ENCODE data around the gene RRP15.
"Not testable (repeated sequence)": the region's sequence is repeated elsewhere in the genome, so short reads cannot be mapped to it uniquely, and the experiment has no call there.

Gene RRP15

DNA sequence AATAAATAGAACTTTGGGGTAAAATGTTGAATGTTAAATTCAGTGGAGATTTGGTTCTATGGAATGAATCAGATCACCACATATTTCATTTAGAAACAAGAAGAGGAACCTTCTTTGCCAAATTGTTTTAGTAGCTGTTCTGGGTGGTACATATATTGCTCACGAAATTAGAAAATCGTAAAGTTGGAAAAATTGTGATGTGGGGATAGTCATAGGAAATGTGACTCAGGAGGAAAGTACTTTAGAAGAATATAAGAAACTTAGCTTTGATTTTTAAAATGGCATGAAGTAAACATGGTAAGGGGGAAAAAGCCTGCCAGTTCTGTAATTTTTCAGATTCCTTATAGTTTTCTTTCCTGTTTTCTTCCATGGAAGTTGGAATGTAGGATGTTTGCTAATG is 27.4 kb downstream of the RRP15 start:
- H3K27me3 ChIP-seq (ENCODE audit: control insufficient read depth, insufficient read depth, low read length): no peaks in the 10 kb centered on the region
- 100% methylated on average over 2 of the region's 2 CpGs for WGBS (ENCODE audit: insufficient coverage, insufficient read length)
- no peak overlapping the region for H3K27ac ChIP-seq (ENCODE audit: low read length)
- no peaks in the 10 kb centered on the region for H3K4me1 ChIP-seq (ENCODE audit: control insufficient read depth, insufficient read depth, low read length)
- no peaks in the 10 kb centered on the region for H3K9me3 ChIP-seq (ENCODE audit: control insufficient read depth, insufficient read depth, low read length)
- H3K4me3 ChIP-seq (ENCODE audit: low read length): no peak overlapping the region
- H3K36me3 ChIP-seq (ENCODE audit: control insufficient read depth, insufficient read depth, low read length): no peaks in the 10 kb centered on the region
- no peak for DNase-seq (ENCODE audit: low read depth, low spot score)

DNA sequence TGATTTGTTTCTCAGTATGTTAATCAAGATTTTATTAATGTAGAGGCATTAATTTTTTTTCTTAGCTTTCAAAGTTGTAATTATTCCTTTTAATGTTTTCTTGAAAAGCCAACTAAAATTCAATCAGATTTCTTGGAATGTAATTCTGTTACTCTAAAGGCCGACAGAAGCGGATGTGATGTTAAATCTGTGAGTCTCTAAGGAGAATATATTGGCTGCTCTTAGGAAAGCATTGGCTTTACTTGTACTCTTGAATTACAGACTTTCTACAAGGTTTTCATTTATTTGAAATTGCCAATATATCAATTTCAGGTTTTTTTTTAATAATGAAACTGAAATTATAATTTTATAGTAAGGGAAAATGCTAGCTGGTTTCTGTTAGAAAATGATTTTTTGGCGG is 29.2 kb downstream of the RRP15 start:
- DNase-seq (ENCODE audit: low read depth, low spot score): no peak
- no CpG with 5 or more reads among the region's 3 CpGs for WGBS (ENCODE audit: insufficient coverage, insufficient read length)
- Histone ChIP-seq H3K9me3 (ENCODE audit: control insufficient read depth, insufficient read depth, low read length) (no peaks in the 10 kb centered on the region), H3K27ac (ENCODE audit: low read length) (no peak overlapping the region), H3K36me3 (ENCODE audit: control insufficient read depth, insufficient read depth, low read length) (no peaks in the 10 kb centered on the region), H3K4me1 (ENCODE audit: control insufficient read depth, insufficient read depth, low read length) (no peaks in the 10 kb centered on the region), H3K4me3 (ENCODE audit: low read length) (no peak overlapping the region), H3K27me3 (ENCODE audit: control insufficient read depth, insufficient read depth, low read length) (no peaks in the 10 kb centered on the region)

DNA sequence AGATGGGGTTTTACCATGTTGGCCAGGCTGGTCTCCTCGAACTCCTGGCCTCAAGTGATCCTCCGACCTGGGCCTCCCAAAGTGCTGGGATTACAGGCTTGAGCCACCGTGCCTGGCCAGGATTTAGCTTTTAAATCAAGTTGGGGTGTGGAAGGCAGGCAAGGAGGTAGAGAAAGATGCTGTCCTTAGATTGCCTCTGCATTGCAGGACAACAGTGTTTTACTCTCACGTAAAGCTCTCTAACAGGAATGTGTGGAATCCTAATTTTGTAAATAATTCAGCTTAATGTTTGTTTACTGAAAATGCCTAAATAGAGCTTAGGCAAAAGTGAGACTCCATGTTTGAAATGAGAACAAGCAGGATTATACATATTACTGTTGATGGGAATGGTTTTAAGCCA is 30.5 kb downstream of the RRP15 start:
- WGBS (ENCODE audit: insufficient coverage, insufficient read length): no CpG with 5 or more reads among the region's 4 CpGs
- no peaks in the 10 kb centered on the region for H3K4me1 ChIP-seq (ENCODE audit: control insufficient read depth, insufficient read depth, low read length)
- no peaks in the 10 kb centered on the region for H3K36me3 ChIP-seq (ENCODE audit: control insufficient read depth, insufficient read depth, low read length)
- H3K27ac ChIP-seq (ENCODE audit: low read length): no peak overlapping the region
- no peaks in the 10 kb centered on the region for H3K27me3 ChIP-seq (ENCODE audit: control insufficient read depth, insufficient read depth, low read length)
- no peak overlapping the region for H3K4me3 ChIP-seq (ENCODE audit: low read length)
- no peaks in the 10 kb centered on the region for H3K9me3 ChIP-seq (ENCODE audit: control insufficient read depth, insufficient read depth, low read length)
- no peak for DNase-seq (ENCODE audit: low read depth, low spot score)

DNA sequence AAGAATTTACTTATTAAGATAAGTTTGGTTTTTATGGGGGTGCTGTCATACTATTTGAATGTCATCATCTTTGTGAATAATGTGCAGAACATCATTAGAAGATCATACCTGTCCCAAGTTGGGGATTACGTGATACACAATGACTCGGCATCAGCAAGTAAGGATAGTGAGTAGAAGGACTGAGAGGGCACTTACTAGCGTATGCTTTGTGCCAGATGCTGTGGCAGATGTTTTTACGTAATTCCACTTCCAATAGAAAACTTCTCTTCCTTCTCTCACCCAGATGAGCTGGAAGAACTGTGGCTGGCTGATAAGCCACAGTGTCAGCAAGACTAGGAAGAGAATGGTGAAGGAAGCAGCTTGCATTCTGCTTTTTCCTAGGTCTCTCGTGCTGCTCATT is 32.0 kb downstream of the RRP15 start:
- no peaks in the 10 kb centered on the region for H3K27me3 ChIP-seq (ENCODE audit: control insufficient read depth, insufficient read depth, low read length)
- DNase-seq (ENCODE audit: low read depth, low spot score): no peak
- no peaks in the 10 kb centered on the region for H3K36me3 ChIP-seq (ENCODE audit: control insufficient read depth, insufficient read depth, low read length)
- H3K9me3 ChIP-seq (ENCODE audit: control insufficient read depth, insufficient read depth, low read length): no peaks in the 10 kb centered on the region
- no CpG with 5 or more reads among the region's 5 CpGs for whole genome bisulfite sequencing (ENCODE audit: insufficient coverage, insufficient read length)
- no peaks in the 10 kb centered on the region for H3K4me1 ChIP-seq (ENCODE audit: control insufficient read depth, insufficient read depth, low read length)
- H3K27ac ChIP-seq (ENCODE audit: low read length): no peak overlapping the region
- H3K4me3 ChIP-seq (ENCODE audit: low read length): no peak overlapping the region

DNA sequence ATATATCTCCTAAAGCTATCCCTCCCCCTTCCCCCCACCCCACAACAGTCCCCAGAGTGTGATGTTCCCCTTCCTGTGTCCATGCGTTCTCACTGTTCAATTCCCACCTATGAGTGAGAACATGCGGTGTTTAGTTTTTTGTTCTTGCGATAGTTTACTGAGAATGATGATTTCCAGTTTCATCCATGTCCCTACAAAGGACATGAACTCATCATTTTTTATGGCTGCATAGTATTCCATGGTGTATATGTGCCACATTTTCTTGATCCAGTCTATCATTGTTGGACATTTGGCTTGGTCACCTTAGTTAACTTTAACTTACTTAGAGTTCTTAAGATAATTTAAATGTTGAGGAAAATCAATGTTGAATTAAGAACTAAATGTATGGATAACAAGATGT is 35.1 kb downstream of the RRP15 start:
- H3K27ac ChIP-seq (ENCODE audit: low read length); H3K4me1 ChIP-seq (ENCODE audit: control insufficient read depth, insufficient read depth, low read length); DNase-seq (ENCODE audit: low read depth, low spot score); H3K4me3 ChIP-seq (ENCODE audit: low read length); H3K27me3 ChIP-seq (ENCODE audit: control insufficient read depth, insufficient read depth, low read length); H3K9me3 ChIP-seq (ENCODE audit: control insufficient read depth, insufficient read depth, low read length): not testable (repeated sequence)
- H3K36me3 ChIP-seq (ENCODE audit: control insufficient read depth, insufficient read depth, low read length): peaks cover 10% of the 10 kb centered on the region
- no CpG with 5 or more reads among the region's 3 CpGs for WGBS (ENCODE audit: insufficient coverage, insufficient read length)

DNA sequence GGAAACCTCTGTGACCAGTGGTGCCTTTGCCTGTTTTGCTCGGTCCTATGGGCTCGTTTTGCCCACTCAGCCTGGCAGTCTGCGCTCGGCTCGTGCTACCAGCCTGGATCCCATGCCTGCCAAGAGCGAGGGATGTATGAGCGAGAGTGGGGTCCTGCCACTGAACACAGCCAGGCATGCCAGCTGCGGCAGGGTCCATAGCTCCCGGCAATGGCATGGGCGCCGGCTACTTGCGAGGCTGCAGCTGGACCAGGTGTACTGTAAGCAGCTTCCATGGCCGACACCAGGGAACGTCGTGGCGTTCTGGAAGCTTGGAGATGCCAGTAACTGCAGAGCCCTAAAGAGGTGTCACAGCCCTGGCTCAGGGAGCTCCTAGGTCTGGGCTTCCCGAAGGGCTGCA is 37.7 kb downstream of the RRP15 start:
- peaks cover 10% of the 10 kb centered on the region for H3K36me3 ChIP-seq (ENCODE audit: control insufficient read depth, insufficient read depth, low read length)
- H3K4me3 ChIP-seq (ENCODE audit: low read length): no peak overlapping the region
- no peaks in the 10 kb centered on the region for H3K4me1 ChIP-seq (ENCODE audit: control insufficient read depth, insufficient read depth, low read length)
- no peak overlapping the region for H3K27ac ChIP-seq (ENCODE audit: low read length)
- WGBS (ENCODE audit: insufficient coverage, insufficient read length): no CpG with 5 or more reads among the region's 17 CpGs
- no peaks in the 10 kb centered on the region for H3K27me3 ChIP-seq (ENCODE audit: control insufficient read depth, insufficient read depth, low read length)
- DNase-seq (ENCODE audit: low read depth, low spot score): no peak
- no peaks in the 10 kb centered on the region for H3K9me3 ChIP-seq (ENCODE audit: control insufficient read depth, insufficient read depth, low read length)

DNA sequence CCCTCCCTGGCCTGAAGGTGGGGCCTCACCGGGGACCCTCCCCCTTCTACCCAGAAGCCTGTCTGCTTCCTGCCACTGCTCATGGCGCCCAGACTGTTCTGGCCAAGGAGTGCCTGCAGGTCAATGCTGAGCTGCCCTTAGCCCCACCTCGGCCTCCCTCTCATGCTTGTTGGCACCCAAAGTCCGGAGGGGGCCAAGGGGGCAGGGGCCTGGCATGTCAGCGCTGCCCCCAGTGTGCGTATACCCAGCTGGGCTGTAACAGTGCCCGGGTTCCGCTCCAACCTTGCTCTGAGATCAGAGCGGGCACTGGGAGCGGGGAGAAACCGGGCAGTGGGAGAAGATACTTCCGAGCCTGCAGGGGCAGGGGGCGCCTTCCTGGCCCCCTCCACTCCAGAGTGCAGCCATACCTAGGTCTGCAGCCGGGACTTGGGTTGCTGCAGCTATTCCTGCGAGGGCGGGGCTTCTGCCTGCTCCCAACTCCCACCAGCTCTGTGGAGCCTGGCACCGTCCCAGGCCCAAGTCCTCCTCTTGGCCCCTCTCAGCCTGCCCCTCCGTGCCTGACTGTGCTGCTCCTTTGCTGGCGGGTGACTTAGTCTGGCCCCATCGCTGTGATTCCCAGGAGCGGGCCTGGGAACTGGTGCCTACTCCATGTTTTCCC is 38.6 kb downstream of the RRP15 start:
- H3K27me3 ChIP-seq (ENCODE audit: control insufficient read depth, insufficient read depth, low read length): no peaks in the 10 kb centered on the region

DNA sequence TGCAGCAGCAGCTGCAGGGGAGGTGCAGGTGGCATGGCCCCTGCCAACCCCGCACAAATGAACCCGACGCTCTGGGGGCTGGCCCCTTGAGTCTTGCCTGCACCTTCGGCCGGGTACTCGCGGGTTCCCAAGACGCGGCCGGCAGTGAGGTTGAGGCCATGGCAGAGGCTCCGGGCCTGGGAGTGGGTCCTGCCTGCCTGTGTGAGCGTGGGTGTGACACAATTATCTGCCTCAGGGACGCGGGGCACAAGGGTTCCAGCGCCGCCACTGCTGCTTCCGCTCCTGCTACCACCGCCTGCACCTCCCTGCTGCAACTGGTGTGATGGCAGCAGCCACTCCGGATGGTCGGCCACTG is 39.1 kb downstream of the RRP15 start:
- H3K9me3 ChIP-seq (ENCODE audit: control insufficient read depth, insufficient read depth, low read length): no peaks in the 10 kb centered on the region
- peaks cover 10% of the 10 kb centered on the region for H3K36me3 ChIP-seq (ENCODE audit: control insufficient read depth, insufficient read depth, low read length)
- no peaks in the 10 kb centered on the region for H3K27me3 ChIP-seq (ENCODE audit: control insufficient read depth, insufficient read depth, low read length)
- WGBS (ENCODE audit: insufficient coverage, insufficient read length): no CpG with 5 or more reads among the region's 20 CpGs
- no peak for DNase-seq (ENCODE audit: low read depth, low spot score)
- no peaks in the 10 kb centered on the region for H3K4me1 ChIP-seq (ENCODE audit: control insufficient read depth, insufficient read depth, low read length)
- H3K4me3 ChIP-seq (ENCODE audit: low read length): no peak overlapping the region
- H3K27ac ChIP-seq (ENCODE audit: low read length): no peak overlapping the region

More for the DNA sequence above, 38.6 kb downstream of the RRP15 start:
- H3K36me3 ChIP-seq (ENCODE audit: control insufficient read depth, insufficient read depth, low read length): peaks cover 10% of the 10 kb centered on the region
- DNase-seq (ENCODE audit: low read depth, low spot score): no peak
- no peaks in the 10 kb centered on the region for H3K9me3 ChIP-seq (ENCODE audit: control insufficient read depth, insufficient read depth, low read length)
- no peak overlapping the region for H3K27ac ChIP-seq (ENCODE audit: low read length)
- H3K4me1 ChIP-seq (ENCODE audit: control insufficient read depth, insufficient read depth, low read length): no peaks in the 10 kb centered on the region
- no peak overlapping the region for H3K4me3 ChIP-seq (ENCODE audit: low read length)
- no CpG with 5 or more reads among the region's 21 CpGs for WGBS (ENCODE audit: insufficient coverage, insufficient read length)

DNA sequence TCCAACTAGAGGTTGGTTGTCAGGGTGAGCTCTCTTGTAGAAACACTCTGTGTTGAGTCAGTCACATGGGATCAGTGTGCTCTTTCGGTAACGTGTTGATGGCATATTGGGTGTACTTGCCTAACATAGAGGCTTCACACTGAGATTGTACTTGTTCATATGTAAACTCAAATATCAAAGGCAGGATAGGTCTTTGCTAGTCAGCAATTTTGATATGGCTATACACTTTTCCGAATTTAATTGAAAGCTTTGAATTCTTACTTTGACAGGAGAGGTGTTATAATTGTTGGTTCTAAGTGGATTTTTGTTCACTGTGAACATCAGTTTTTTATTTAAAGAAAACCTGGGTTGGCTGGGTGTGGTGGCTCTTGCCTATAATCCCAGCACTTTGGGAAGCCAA is 43.7 kb downstream of the RRP15 start:
- peaks cover 3% of the 10 kb centered on the region; the same call in 1 of the 2 replicates for H3K36me3 ChIP-seq (ENCODE audit: control insufficient read depth, insufficient read depth, low read length)
- no peak overlapping the region for H3K4me3 ChIP-seq (ENCODE audit: low read length)
- no peaks in the 10 kb centered on the region for H3K27me3 ChIP-seq (ENCODE audit: control insufficient read depth, insufficient read depth, low read length)
- no peak overlapping the region for H3K27ac ChIP-seq (ENCODE audit: low read length)
- H3K4me1 ChIP-seq (ENCODE audit: control insufficient read depth, insufficient read depth, low read length): no peaks in the 10 kb centered on the region
- WGBS (ENCODE audit: insufficient coverage, insufficient read length): no CpG with 5 or more reads among the region's 3 CpGs
- no peak for DNase-seq (ENCODE audit: low read depth, low spot score)
- H3K9me3 ChIP-seq (ENCODE audit: control insufficient read depth, insufficient read depth, low read length): no peaks in the 10 kb centered on the region

DNA sequence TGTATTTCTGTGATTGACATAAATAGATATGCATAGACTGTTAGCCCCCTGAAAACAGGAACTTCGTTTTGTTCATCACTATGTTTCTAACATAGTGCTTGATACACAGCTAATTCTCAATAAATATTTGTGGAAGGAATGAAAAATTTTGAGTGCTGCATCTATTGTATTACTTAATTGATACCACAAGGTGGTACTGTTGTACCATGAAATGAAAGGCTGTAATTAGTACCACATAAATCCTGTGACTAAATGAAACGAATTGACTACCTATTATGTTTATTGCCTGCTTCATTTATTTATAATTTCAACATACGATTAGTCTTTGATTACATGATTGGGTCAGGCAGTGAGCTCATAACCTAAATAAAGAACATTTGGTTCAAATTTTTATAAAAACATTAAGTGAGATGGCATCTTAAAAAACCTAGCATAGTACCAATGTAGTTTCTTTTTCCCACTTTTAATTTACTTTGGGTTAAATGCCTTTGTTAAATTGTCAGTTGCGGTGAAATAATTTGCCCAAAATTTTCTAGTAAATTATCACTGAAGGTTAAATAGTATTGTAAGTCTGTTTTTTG is 45.0 kb downstream of the RRP15 start:
- Histone ChIP-seq H3K9me3 (ENCODE audit: control insufficient read depth, insufficient read depth, low read length) (no peaks in the 10 kb centered on the region), H3K36me3 (ENCODE audit: control insufficient read depth, insufficient read depth, low read length) (no peaks in the 10 kb centered on the region), H3K4me3 (ENCODE audit: low read length) (no peak overlapping the region), H3K27me3 (ENCODE audit: control insufficient read depth, insufficient read depth, low read length) (no peaks in the 10 kb centered on the region), H3K4me1 (ENCODE audit: control insufficient read depth, insufficient read depth, low read length) (no peaks in the 10 kb centered on the region), H3K27ac (ENCODE audit: low read length) (no peak overlapping the region)
- no peak for DNase-seq (ENCODE audit: low read depth, low spot score)
- WGBS (ENCODE audit: insufficient coverage, insufficient read length): no CpG with 5 or more reads among the region's 4 CpGs

DNA sequence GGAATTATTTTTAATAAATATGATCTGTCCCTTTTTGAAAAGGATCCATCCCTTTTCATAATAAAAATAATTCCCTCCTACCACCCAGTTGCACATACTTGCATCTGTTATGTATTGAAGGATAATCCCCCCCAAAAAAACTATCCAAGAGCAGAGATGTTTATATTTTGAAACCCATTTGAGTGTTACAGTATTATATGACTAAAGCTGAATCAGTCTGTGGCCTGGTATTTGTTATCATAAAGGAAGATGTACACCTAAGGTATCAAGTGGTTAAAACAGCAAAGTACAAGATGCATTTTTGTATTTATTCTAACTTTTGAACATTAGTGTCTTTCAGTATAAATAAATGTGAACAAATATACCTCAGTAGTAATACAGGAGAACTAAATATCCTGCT is 47.3 kb downstream of the RRP15 start:
- no peak overlapping the region for H3K27ac ChIP-seq (ENCODE audit: low read length)

More for the DNA sequence above, 47.3 kb downstream of the RRP15 start:
- Histone ChIP-seq H3K4me1 (ENCODE audit: control insufficient read depth, insufficient read depth, low read length) (no peaks in the 10 kb centered on the region), H3K27me3 (ENCODE audit: control insufficient read depth, insufficient read depth, low read length) (no peaks in the 10 kb centered on the region), H3K4me3 (ENCODE audit: low read length) (no peak overlapping the region), H3K9me3 (ENCODE audit: control insufficient read depth, insufficient read depth, low read length) (no peaks in the 10 kb centered on the region), H3K36me3 (ENCODE audit: control insufficient read depth, insufficient read depth, low read length) (no peaks in the 10 kb centered on the region)
- DNase-seq (ENCODE audit: low read depth, low spot score): no peak
